Measurements from ENCODE around the gene ACLY. TPM values are rescaled to one million over a fixed set of nuclear protein-coding genes. Genes with fewer than 3 reads are reported as not detected.

Gene ACLY
- total and polyA plus RNA-seq, 2 of the 13 experiments (the other 11 are each of a cell fraction or from before 2014, with no cell fraction given), result 111 to 218 TPM

GRCh38 chr17:41957031-41957868 is 38.5 kb upstream of the ACLY start (continued):
- TF ChIP-seq SALL1 (CRISPR knock-in tag; IDR thresholded peaks at IDR 0.05) (no peak; the same call in 1 of the 2 replicates), ZNF547 (CRISPR knock-in tag; IDR thresholded peaks at IDR 0.05) (no peak), UBTF (CRISPR knock-in tag; IDR thresholded peaks at IDR 0.05) (no peak), ZBTB33 (CRISPR knock-in tag; IDR thresholded peaks at IDR 0.05) (no peak), ZNF589 (CRISPR knock-in tag; conservative IDR thresholded peaks at IDR 0.05) (no peak), ZNF10 (CRISPR knock-in tag; IDR thresholded peaks at IDR 0.05; ENCODE audit: borderline replicate concordance, low read depth) (no peak), CREBL2 (CRISPR knock-in tag; IDR thresholded peaks at IDR 0.05; ENCODE audit: borderline replicate concordance) (no peak), NFKB2 (CRISPR knock-in tag; IDR thresholded peaks at IDR 0.05; ENCODE audit: borderline replicate concordance) (no peak), SP2 (CRISPR knock-in tag; IDR thresholded peaks at IDR 0.05) (no peak), NR2F1 (CRISPR knock-in tag; IDR thresholded peaks at IDR 0.05) (no peak), SPEN (CRISPR knock-in tag; IDR thresholded peaks at IDR 0.05; ENCODE audit: low read depth) (no peak), E2F2 (CRISPR knock-in tag; IDR thresholded peaks at IDR 0.05; ENCODE audit: borderline replicate concordance) (no peak), ZFP41 (CRISPR knock-in tag; IDR thresholded peaks at IDR 0.05; ENCODE audit: borderline replicate concordance) (no peak), RAD21 (CRISPR knock-in tag; IDR thresholded peaks at IDR 0.05) (no peak), ZNF512B (CRISPR knock-in tag; IDR thresholded peaks at IDR 0.05; ENCODE audit: borderline replicate concordance) (no peak), ZNF784 (CRISPR knock-in tag; IDR thresholded peaks at IDR 0.05; ENCODE audit: borderline replicate concordance) (no peak; the same call in 1 of the 2 replicates)

All from HepG2 (cell line).